Measurements from ENCODE around the gene ATP6V1B1.

The ATP6V1B1 gene

GRCh38 chr2:70935468-70936164 lies at the start of gene ATP6V1B1:
Gene ATP6V1B1 (plus strand): TSS chr2:70935900. CDS start chr2:70935955, 55 bp downstream.
- no peak for DNase-seq

- DNase-seq = no peak
These were observed 49.1 kb upstream of the ATP6V1B1 start for GRCh38 chr2:70886541-70886987.

- no peak for DNase-seq
These were observed 48.5 kb upstream of the ATP6V1B1 start for GRCh38 chr2:70887208-70887549.

GRCh38 chr2:70887550-70888246 lies 48.0 kb upstream of the ATP6V1B1 start:
- peak in 3 of 51 donors; percentile 10 to 34 (median 13) for DNase-seq

GRCh38 chr2:70888366-70888922 lies 47.3 kb upstream of the ATP6V1B1 start:
- DNase-seq = no peak

GRCh38 chr2:70888923-70889715 lies 46.6 kb upstream of the ATP6V1B1 start:
- no peak for DNase-seq

GRCh38 chr2:70889716-70890037 lies 46.0 kb upstream of the ATP6V1B1 start:
- DNase-seq = no peak

GRCh38 chr2:70890469-70891065 lies 45.1 kb upstream of the ATP6V1B1 start:
- no peak for DNase-seq

GRCh38 chr2:70891572-70892357 lies 43.9 kb upstream of the ATP6V1B1 start:
- no peak for DNase-seq

- DNase-seq = no peak
These were observed 43.0 kb upstream of the ATP6V1B1 start for GRCh38 chr2:70892750-70893149.

GRCh38 chr2:70893186-70893585 lies 42.5 kb upstream of the ATP6V1B1 start:
- no peak for DNase-seq

- DNase-seq = no peak
These were observed 40.9 kb upstream of the ATP6V1B1 start for GRCh38 chr2:70894765-70895164.

- DNase-seq = no peak
These were observed 40.5 kb upstream of the ATP6V1B1 start for GRCh38 chr2:70895249-70895648.

GRCh38 chr2:70895998-70896764 lies 39.5 kb upstream of the ATP6V1B1 start:
- no peak for DNase-seq

GRCh38 chr2:70896765-70897202 lies 38.9 kb upstream of the ATP6V1B1 start:
- no peak for DNase-seq

GRCh38 chr2:70897203-70897976 lies 38.3 kb upstream of the ATP6V1B1 start:
- no peak for DNase-seq

GRCh38 chr2:70897977-70898226 lies 37.8 kb upstream of the ATP6V1B1 start:
- DNase-seq = no peak

GRCh38 chr2:70898363-70899240 lies 37.1 kb upstream of the ATP6V1B1 start:
- DNase-seq = no peak

Measured in hypothalamus (tissue), 51 donors.